ENCODE data around the gene PNMT. TPM values are rescaled to one million over a fixed set of nuclear protein-coding genes. Genes with fewer than 3 reads are reported as not detected.

The PNMT gene
- total and polyA plus RNA-seq, 5 donors from 2014 or later: 1.2 TPM; not detected in 4

DNA sequence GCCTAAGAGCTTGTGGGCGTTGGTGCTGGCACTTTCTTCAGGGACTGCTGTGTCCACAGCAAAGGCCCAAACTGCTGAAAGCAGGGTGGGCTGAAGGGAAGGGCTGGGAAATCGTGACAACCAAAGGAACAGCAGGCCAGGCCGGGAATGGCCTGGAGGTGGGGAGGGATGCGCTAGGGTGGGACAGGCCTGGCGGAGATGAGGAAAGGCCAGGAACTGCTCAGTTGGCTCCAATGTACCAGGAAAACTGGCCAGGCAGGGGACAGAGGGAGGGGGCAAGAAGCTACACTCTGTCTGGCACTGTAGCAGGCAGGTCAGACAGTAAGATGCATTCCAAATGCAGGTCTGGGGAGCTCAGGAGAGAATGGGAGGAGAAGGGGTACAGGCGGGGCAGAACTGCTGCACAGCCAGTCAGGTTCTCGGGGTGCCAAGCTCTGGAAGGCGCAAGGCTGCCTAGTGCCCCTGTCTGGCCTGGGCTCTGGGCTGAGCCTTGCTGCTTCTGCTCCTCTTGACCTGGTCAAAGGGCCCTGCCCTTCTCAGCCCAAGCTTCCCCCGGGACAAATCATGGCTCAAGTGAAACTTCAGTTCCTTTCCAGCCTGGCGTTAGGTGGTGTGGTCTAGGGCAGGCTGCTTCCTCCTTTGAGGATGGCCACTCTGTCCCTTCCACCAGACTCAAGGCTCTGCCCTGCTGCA is 7.3 kb downstream of the PNMT start:
- no peak for DNase-seq
- Histone ChIP-seq H3K36me3 (ENCODE audit: control insufficient read depth, insufficient read depth, low read length) (no peaks in the 10 kb centered on the region), H3K9me3 (ENCODE audit: control insufficient read depth in 2 of 2, low read length in 2 of 2) (no peaks in the 10 kb centered on the region), H3K27me3 (ENCODE audit: control insufficient read depth, insufficient read depth, low read length) (no peaks in the 10 kb centered on the region), H3K27ac (ENCODE audit: insufficient read depth, low read length, poor library complexity, severe bottlenecking) (peak overlapping the region; percentile 49), H3K4me3 (ENCODE audit: low read depth, low read length) (no peak overlapping the region), H3K4me1 (ENCODE audit: control insufficient read depth, insufficient read depth, low read length, poor library complexity, severe bottlenecking) (peaks cover 41% of the 10 kb centered on the region)
- Mint-ChIP-seq H3K27me3 (peaks cover 2% of the 10 kb centered on the region), H3K36me3 (peaks cover 8% of the 10 kb centered on the region), H3K4me1 (peaks cover 14 to 53% (median 30%) of the 10 kb centered on the region in 4 donors), H3K4me3 (peak overlapping the region in 3 of 4 donors; percentile 37 to 50 (median 46)), H3K9me3 (no peaks in the 10 kb centered on the region), H3K27ac (peak overlapping the region; percentile 87 to 93 (median 91))
- ATAC-seq (ENCODE audit: low read depth in 2 of 2): no peak

DNA sequence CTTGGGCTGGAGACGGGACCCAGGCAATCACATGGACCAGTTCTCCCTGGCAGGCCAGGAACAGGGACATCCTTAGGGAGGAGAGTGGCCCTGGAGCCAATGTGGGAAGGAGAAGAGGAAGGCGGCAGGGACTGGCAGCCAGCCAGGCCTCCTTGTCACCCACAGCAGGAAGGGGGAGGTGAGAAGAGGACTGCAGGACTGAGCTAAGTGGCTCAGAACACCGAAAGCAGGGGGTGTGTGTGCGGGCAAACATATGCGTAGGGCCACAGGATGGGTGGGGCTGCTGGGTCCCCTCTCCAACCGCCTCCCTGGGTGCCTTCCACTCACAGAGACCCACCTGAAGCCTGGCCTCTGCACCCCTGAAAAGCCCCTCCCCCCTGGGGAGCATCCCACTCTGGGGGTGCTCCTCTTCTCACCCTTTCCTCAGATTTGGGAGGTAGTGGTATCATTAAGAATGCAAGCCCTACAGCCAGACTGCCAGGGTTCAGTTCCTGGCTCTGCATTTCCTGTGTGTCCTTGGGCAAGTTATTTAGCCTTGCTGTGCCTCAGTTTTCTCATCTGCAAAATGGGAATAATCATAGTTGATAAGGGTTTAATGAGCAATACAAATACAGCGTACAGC is 8.1 kb downstream of the PNMT start:
- peaks cover 17 to 59% (median 31%) of the 10 kb centered on the region in 4 donors for H3K4me1 Mint-ChIP-seq
- ATAC-seq (ENCODE audit: low read depth in 2 of 2) (peak; percentile 64 to 70), DNase-seq (peak in 2 of 3 donors; percentile 64 to 89)
- peak overlapping the region; percentile 87 to 93 (median 91) for H3K27ac Mint-ChIP-seq
- H3K27me3 Mint-ChIP-seq: no peaks in the 10 kb centered on the region
- H3K36me3 Mint-ChIP-seq: peaks cover 12% of the 10 kb centered on the region
- Histone ChIP-seq H3K27me3 (ENCODE audit: control insufficient read depth, insufficient read depth, low read length) (no peaks in the 10 kb centered on the region), H3K9me3 (ENCODE audit: control insufficient read depth in 2 of 2, low read length in 2 of 2) (no peaks in the 10 kb centered on the region), H3K4me3 (ENCODE audit: low read depth, low read length) (no peak overlapping the region), H3K36me3 (ENCODE audit: control insufficient read depth, insufficient read depth, low read length) (no peaks in the 10 kb centered on the region), H3K27ac (ENCODE audit: insufficient read depth, low read length, poor library complexity, severe bottlenecking) (peak overlapping the region; percentile 49), H3K4me1 (ENCODE audit: control insufficient read depth, insufficient read depth, low read length, poor library complexity, severe bottlenecking) (peaks cover 43% of the 10 kb centered on the region)
- H3K9me3 Mint-ChIP-seq: no peaks in the 10 kb centered on the region
- H3K4me3 Mint-ChIP-seq: peak overlapping the region in 3 of 4 donors; percentile 37 to 57 (median 50)

DNA sequence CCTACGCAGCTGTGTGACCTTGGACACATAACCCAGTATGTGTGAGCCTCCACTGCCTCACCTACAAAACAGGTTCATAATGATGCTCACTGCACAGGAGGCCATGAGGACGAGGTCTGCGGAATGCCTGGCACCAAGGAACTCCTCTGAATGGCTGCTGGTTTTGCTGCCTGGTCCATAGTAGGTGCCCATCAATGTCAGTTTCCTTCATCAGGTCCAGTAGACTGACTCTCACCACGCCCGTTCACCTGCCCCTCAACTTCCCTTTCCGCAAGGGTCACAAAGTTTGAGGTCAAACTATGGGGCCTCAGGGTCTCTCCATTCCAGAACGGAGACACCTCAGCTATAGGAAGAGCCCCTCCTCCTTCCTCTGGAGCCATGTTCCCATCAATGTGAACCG is 8.8 kb downstream of the PNMT start:
- H3K27me3 ChIP-seq (ENCODE audit: control insufficient read depth, insufficient read depth, low read length): no peaks in the 10 kb centered on the region
- Mint-ChIP-seq H3K4me1 (peaks cover 17 to 59% (median 29%) of the 10 kb centered on the region in 4 donors), H3K4me3 (peak overlapping the region in 1 of 4 donors; percentile 46), H3K9me3 (no peaks in the 10 kb centered on the region), H3K36me3 (peaks cover 13% of the 10 kb centered on the region), H3K27ac (peak overlapping the region; percentile 87 to 93 (median 91)), H3K27me3 (no peaks in the 10 kb centered on the region)
- no peaks in the 10 kb centered on the region for H3K9me3 ChIP-seq (ENCODE audit: control insufficient read depth in 2 of 2, low read length in 2 of 2)
- H3K4me3 ChIP-seq (ENCODE audit: low read depth, low read length): no peak overlapping the region
- no peaks in the 10 kb centered on the region for H3K36me3 ChIP-seq (ENCODE audit: control insufficient read depth, insufficient read depth, low read length)
- no peak overlapping the region for H3K27ac ChIP-seq (ENCODE audit: insufficient read depth, low read length, poor library complexity, severe bottlenecking)
- ATAC-seq (ENCODE audit: low read depth in 2 of 2) (no peak), DNase-seq (no peak)
- peaks cover 43% of the 10 kb centered on the region for H3K4me1 ChIP-seq (ENCODE audit: control insufficient read depth, insufficient read depth, low read length, poor library complexity, severe bottlenecking)

DNA sequence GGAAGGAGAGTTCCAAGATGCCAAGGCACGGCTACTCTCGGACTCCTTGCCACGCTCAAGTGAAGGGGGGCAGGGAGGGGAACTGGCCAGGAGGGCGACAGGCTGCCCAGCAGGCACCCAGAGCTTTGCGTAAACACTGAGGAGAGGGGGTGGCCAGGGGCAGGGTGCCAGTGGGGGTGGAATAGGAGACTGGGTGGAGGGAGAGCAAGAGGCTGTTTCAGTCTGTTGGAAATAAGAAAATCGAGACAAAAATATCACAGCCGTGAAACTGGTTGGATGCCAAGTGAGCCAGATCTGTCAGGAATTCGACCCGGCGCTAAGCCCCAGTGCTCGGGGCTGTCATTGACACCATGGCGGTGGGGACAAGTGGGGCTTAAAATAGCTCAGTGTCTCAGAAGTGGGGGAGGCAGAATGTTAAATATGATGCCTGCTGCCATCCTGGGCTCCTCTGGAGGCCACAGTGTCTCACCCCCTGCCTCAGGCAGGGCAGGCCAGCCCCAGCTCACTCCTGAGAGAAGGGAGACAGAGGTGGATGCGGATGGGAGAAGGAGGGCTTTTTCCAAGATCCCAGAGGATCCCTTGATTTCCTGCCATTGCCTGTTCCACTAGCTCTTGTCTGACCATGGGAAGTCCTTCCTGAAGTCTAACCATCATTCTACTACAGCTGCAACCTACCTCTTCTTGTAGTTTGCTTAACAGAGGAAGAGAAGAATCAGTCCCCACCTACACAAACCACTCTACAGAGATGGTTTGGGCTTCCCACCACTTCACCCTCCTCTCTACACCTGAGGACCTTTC is 9.5 kb downstream of the PNMT start:
- Mint-ChIP-seq H3K36me3 (peaks cover 17% of the 10 kb centered on the region), H3K27me3 (no peaks in the 10 kb centered on the region), H3K4me3 (peak overlapping the region in 2 of 4 donors; percentile 33 to 46), H3K27ac (peak overlapping the region; percentile 71 to 97 (median 91)), H3K9me3 (no peaks in the 10 kb centered on the region), H3K4me1 (peaks cover 17 to 59% (median 29%) of the 10 kb centered on the region in 4 donors)
- no peaks in the 10 kb centered on the region for H3K27me3 ChIP-seq (ENCODE audit: control insufficient read depth, insufficient read depth, low read length)
- no peak overlapping the region for H3K27ac ChIP-seq (ENCODE audit: insufficient read depth, low read length, poor library complexity, severe bottlenecking)
- ATAC-seq (ENCODE audit: low read depth in 2 of 2) (no peak), DNase-seq (no peak)
- H3K4me1 ChIP-seq (ENCODE audit: control insufficient read depth, insufficient read depth, low read length, poor library complexity, severe bottlenecking): peaks cover 43% of the 10 kb centered on the region
- no peaks in the 10 kb centered on the region for H3K9me3 ChIP-seq (ENCODE audit: control insufficient read depth in 2 of 2, low read length in 2 of 2)
- H3K4me3 ChIP-seq (ENCODE audit: low read depth, low read length): no peak overlapping the region
- no peaks in the 10 kb centered on the region for H3K36me3 ChIP-seq (ENCODE audit: control insufficient read depth, insufficient read depth, low read length)

DNA sequence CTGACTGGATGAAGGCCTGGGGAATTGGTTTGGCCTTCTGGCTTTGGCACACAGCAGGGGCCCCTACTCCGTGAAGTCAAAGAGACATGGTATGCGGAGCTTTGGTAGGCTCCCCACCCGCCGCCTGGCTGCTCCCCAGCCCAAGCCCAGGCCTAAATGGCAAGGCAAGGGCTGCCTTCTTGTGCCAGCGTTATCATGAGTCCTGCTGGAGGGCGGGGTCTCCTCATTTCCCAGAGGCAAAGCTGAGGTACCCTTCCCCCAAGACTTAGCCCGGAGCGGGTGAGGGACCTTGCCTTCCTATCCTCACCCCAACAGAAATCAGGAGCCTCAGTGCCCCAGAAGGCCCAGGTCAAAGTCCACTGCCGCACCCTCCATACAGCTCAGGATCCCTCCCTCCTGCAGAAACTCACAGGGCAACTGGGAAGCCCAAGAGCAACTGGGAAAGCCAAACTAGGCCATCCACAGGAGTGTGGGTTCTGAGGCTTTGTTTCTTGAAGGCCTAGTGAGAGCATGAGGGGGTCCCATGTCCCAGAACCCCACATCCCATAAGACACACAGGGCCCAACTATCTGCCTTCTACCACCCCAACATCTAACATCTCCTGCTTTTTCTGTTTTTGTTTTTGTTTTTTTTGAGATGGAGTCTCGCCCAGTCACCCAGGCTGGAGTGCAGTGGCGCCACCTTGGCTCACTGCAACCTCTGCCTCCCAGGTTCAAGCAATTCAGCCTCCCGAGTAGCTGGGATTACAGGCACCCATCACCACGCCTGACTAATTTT is 10.3 kb downstream of the PNMT start:
- Mint-ChIP-seq H3K9me3 (no peaks in the 10 kb centered on the region), H3K27me3 (no peaks in the 10 kb centered on the region), H3K27ac (peak overlapping the region; percentile 93 to 97 (median 94)), H3K4me3 (peak overlapping the region in 1 of 4 donors; percentile 36), H3K4me1 (peaks cover 17 to 64% (median 29%) of the 10 kb centered on the region in 4 donors), H3K36me3 (peaks cover 23% of the 10 kb centered on the region)
- ATAC-seq (ENCODE audit: low read depth in 2 of 2): no peak
- no peak for DNase-seq
- no peaks in the 10 kb centered on the region for H3K27me3 ChIP-seq (ENCODE audit: control insufficient read depth, insufficient read depth, low read length)
- no peaks in the 10 kb centered on the region for H3K9me3 ChIP-seq (ENCODE audit: control insufficient read depth in 2 of 2, low read length in 2 of 2)
- no peak overlapping the region for H3K27ac ChIP-seq (ENCODE audit: insufficient read depth, low read length, poor library complexity, severe bottlenecking)
- no peak overlapping the region for H3K4me3 ChIP-seq (ENCODE audit: low read depth, low read length)
- peaks cover 6% of the 10 kb centered on the region for H3K36me3 ChIP-seq (ENCODE audit: control insufficient read depth, insufficient read depth, low read length)
- H3K4me1 ChIP-seq (ENCODE audit: control insufficient read depth, insufficient read depth, low read length, poor library complexity, severe bottlenecking): peaks cover 43% of the 10 kb centered on the region

DNA sequence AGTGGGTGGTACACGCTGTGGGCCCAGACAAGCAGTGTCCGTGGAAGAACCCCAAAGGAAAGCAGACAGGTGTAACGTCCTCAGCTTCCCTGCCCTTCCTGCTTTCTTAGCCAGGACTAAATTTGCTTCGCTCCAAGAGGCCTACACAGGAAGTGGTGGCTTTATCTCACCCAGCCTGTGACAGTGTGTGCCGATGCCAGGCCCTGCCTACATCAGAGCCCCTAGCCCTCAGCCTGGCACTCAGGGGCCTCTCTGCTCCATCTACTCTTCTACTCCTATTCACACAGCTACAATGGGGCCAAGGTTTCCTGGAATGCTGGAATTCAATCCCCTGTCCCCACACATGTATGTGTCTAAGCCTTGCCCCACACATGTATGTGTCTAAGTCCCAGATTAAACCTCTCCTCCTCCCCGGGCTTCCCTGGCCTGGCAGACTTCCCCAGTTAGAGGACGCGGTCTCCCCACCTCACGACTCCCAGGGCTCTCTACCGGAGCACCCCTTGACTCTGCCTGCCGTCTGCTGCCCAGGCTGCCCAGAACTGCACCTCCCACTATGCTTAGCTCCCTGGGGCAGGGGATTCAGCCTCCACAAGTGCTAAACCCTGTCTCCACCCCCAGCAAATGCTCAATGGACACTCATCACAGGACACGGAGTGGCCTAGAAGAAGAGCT is 11.4 kb downstream of the PNMT start:
- peak overlapping the region; percentile 67 for H3K27ac ChIP-seq (ENCODE audit: insufficient read depth, low read length, poor library complexity, severe bottlenecking)
- peak overlapping the region; percentile 93 to 97 (median 94) for H3K27ac Mint-ChIP-seq

More for the DNA sequence above, 11.4 kb downstream of the PNMT start:
- DNase-seq (peak in 2 of 3 donors; percentile 48 to 83), ATAC-seq (ENCODE audit: low read depth in 2 of 2) (peak; percentile 81 to 86)
- H3K36me3 Mint-ChIP-seq: peaks cover 30% of the 10 kb centered on the region
- no peak overlapping the region for H3K4me3 ChIP-seq (ENCODE audit: low read depth, low read length)
- H3K9me3 Mint-ChIP-seq: no peaks in the 10 kb centered on the region
- no peaks in the 10 kb centered on the region for H3K9me3 ChIP-seq (ENCODE audit: control insufficient read depth in 2 of 2, low read length in 2 of 2)
- peak overlapping the region in 3 of 4 donors; percentile 45 to 72 (median 70) for H3K4me3 Mint-ChIP-seq
- H3K36me3 ChIP-seq (ENCODE audit: control insufficient read depth, insufficient read depth, low read length): peaks cover 12% of the 10 kb centered on the region
- no peaks in the 10 kb centered on the region for H3K27me3 ChIP-seq (ENCODE audit: control insufficient read depth, insufficient read depth, low read length)
- peaks cover 17 to 67% (median 29%) of the 10 kb centered on the region in 4 donors for H3K4me1 Mint-ChIP-seq
- H3K27me3 Mint-ChIP-seq: no peaks in the 10 kb centered on the region
- peaks cover 43% of the 10 kb centered on the region for H3K4me1 ChIP-seq (ENCODE audit: control insufficient read depth, insufficient read depth, low read length, poor library complexity, severe bottlenecking)
